CD4-positive, alpha-beta T cell treated with Interleukin-21 for 1 hour (primary cell): ENCODE measurements around the gene CTIF.

Experiments used
- DNase-seq: peaks from one replicate; pipeline ENCODE4 v3.0.0-alpha.2; 2020

CTIF gene

GRCh38 chr18:48554610-48555400 is 16.0 kb downstream of the CTIF start:
- no peak for DNase-seq

- DNase-seq = no peak
Measured at GRCh38 chr18:48555465-48555995, 16.7 kb downstream of the CTIF start.

GRCh38 chr18:48557640-48558174 is 18.9 kb downstream of the CTIF start:
- no peak for DNase-seq

GRCh38 chr18:48558248-48558647 is 19.4 kb downstream of the CTIF start:
- DNase-seq = no peak

- no peak for DNase-seq
Measured at GRCh38 chr18:48560491-48560890, 21.7 kb downstream of the CTIF start.

- DNase-seq = no peak
Measured at GRCh38 chr18:48562075-48562474, 23.2 kb downstream of the CTIF start.

- DNase-seq = no peak
Measured at GRCh38 chr18:48563027-48563426, 24.2 kb downstream of the CTIF start.

- no peak for DNase-seq
Measured at GRCh38 chr18:48564139-48564538, 25.3 kb downstream of the CTIF start.

- no peak for DNase-seq
Measured at GRCh38 chr18:48565105-48565504, 26.3 kb downstream of the CTIF start.

- DNase-seq = no peak
Measured at GRCh38 chr18:48566589-48566988, 27.8 kb downstream of the CTIF start.

GRCh38 chr18:48567388-48567787 is 28.6 kb downstream of the CTIF start:
- no peak for DNase-seq

- DNase-seq = no peak
Measured at GRCh38 chr18:48569139-48569914, 30.5 kb downstream of the CTIF start.

- DNase-seq = no peak
Measured at GRCh38 chr18:48569915-48570264, 31.1 kb downstream of the CTIF start.

GRCh38 chr18:48570313-48570712 is 31.5 kb downstream of the CTIF start:
- no peak for DNase-seq

- DNase-seq = no peak
Measured at GRCh38 chr18:48571639-48572384, 33.0 kb downstream of the CTIF start.

- no peak for DNase-seq
Measured at GRCh38 chr18:48572402-48573126, 33.7 kb downstream of the CTIF start.

- DNase-seq = no peak
Measured at GRCh38 chr18:48573632-48574283, 34.9 kb downstream of the CTIF start.

GRCh38 chr18:48574667-48575300 is 36.0 kb downstream of the CTIF start:
- no peak for DNase-seq

- DNase-seq = no peak
Measured at GRCh38 chr18:48575301-48575657, 36.4 kb downstream of the CTIF start.

GRCh38 chr18:48575658-48576456 is 37.0 kb downstream of the CTIF start:
- no peak for DNase-seq

- DNase-seq = no peak
Measured at GRCh38 chr18:48576457-48576771, 37.6 kb downstream of the CTIF start.
